GM12892 (cell line): ENCODE results near the gene LMX1A.

Source experiments
- DNase-seq: peaks from one replicate; pipeline ENCODE4 v3.0.0; 2011; ENCODE audit not compliant: insufficient read length
- FAIRE-seq: peaks from 2 replicates; lab custom pipeline; 2011; peaks lifted over from hg19 to GRCh38; lab: Jason Lieb, UNC
- POLR2A ChIP-seq: IDR thresholded peaks from 2 replicates; pipeline ENCODE4 v1.6.1; 2011; ENCODE audit warnings: low read depth, low read length, control low read depth
- POLR2AphosphoS5 ChIP-seq: IDR thresholded peaks from 2 replicates; pipeline ENCODE4 v1.6.1; 2011; ENCODE audit warnings: low read depth, low read length, control low read depth
- TAF1 ChIP-seq: IDR thresholded peaks from 2 replicates; pipeline ENCODE4 v1.6.1; 2011; ENCODE audit warnings: low read depth, mild to moderate bottlenecking, control low read depth, low read length, borderline replicate concordance

LMX1A gene

DNA sequence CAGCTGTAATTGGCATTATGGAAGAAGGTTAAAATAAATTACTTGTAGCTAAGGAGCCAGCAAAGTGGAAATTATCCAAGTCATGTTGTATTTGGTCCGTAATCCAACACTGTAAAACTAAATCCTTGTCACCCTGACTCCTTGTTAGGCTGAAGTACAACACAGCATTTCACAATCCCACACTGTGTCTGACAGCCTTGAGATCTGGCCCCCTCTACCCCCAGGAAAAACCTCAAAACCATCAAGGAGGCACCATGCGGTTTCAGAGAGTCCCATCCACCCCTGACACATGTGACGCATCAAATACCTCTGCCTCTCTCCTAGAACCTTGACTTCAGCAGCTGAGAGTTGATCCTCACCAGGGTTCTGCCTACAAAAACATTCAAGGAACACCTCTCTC lies 41.0 kb downstream of the LMX1A start:
- no peak for FAIRE-seq
- no peak for TF ChIP-seq TAF1
- DNase-seq: no peak

DNA sequence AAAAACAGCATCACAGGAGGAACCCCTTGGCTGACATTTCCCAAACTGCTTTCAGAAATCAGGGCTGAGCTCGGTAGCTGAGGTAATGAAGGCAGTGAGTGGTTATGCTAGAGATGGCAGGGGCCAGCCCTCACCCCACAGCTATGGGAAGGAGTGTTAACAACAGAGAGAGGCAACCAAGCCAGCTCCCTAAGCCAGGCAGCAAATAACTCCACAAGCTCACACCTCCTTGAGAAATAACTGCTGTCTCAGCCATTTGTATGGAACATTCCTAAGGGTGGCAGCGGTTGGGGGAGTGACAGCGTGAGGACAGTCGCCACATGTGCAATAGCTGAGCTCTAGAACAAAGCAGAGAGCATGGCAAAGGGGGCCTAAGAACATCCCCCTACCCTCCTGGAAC lies 42.6 kb downstream of the LMX1A start:
- TF ChIP-seq POLR2A (no peak), POLR2AphosphoS5 (no peak), TAF1 (no peak)
- no peak for FAIRE-seq

DNA sequence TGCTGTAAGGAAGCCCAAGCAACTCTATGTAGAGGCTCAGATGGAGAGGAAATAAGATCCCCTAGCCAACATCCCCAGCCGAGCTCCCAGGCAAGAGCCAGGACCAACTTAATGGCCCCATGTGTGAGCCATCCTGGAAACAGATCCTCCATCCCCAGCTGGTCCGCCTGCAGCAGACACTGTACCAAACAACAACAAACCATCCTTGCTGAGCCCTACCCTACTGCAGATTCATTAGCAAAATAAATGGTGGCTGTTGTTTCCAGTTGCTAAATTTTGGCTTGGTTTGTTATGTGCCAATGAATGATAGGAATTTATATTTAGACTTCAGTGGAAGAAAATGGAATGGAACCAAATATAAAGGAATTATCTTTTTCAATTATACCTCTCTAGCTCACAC lies 43.9 kb downstream of the LMX1A start:
- TF ChIP-seq TAF1 (no peak), POLR2AphosphoS5 (no peak)
- no peak for FAIRE-seq
- no peak for DNase-seq

More for the DNA sequence above, 42.6 kb downstream of the LMX1A start:
- no peak for DNase-seq

- no peak for FAIRE-seq
- no peak for DNase-seq
- no peak for TF ChIP-seq TAF1
Observed at GRCh38 chr1:165306543-165307434, 49.7 kb downstream of the LMX1A start.

GRCh38 chr1:165303386-165303785 lies 53.1 kb downstream of the LMX1A start:
- DNase-seq (no peak), FAIRE-seq (no peak)
- TF ChIP-seq TAF1: no peak
- no peak for TF ChIP-seq POLR2AphosphoS5
- TF ChIP-seq POLR2A: no peak

DNA sequence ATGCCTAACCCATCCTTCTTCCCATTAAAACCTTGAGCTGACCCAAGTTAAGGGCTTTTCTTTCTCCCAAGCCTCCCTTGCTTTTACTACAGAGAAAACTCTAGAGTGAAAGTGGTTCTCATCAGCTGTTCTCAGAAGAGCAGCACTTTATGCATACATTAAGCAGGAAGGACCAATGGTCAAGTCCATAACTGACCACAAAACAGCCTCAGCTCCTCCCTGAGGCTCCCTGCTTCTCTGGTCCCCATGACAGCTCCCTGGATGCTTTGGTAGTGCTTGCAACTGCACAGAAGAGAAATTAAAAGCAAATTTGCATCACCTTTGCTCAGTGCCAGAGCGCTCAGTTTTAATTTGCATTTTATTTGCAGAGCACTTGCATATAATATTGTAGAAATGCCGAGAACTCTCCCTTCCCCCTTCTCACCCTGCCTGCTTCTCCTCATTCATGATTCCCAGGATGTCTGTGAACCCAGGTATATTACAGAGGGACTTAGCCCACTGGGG lies 56.1 kb downstream of the LMX1A start:
- no peak for DNase-seq
- FAIRE-seq: no peak
- TF ChIP-seq TAF1 (no peak), POLR2A (no peak), POLR2AphosphoS5 (no peak)

GRCh38 chr1:165298203-165298820 lies 58.2 kb downstream of the LMX1A start:
- no peak for TF ChIP-seq TAF1
- no peak for TF ChIP-seq POLR2AphosphoS5
- no peak for TF ChIP-seq POLR2A
- FAIRE-seq: no peak
- DNase-seq: no peak

- FAIRE-seq: no peak
- DNase-seq: no peak
Observed at GRCh38 chr1:165296205-165296604, 60.3 kb downstream of the LMX1A start.

GRCh38 chr1:165290148-165290547 lies 66.4 kb downstream of the LMX1A start:
- FAIRE-seq (no peak), DNase-seq (no peak)
- no peak for TF ChIP-seq TAF1
- TF ChIP-seq POLR2A: no peak
- no peak for TF ChIP-seq POLR2AphosphoS5

More at GRCh38 chr1:165296205-165296604, 60.3 kb downstream of the LMX1A start:
- no peak for TF ChIP-seq POLR2A
- no peak for TF ChIP-seq TAF1
- TF ChIP-seq POLR2AphosphoS5: no peak

GRCh38 chr1:165289556-165289955 lies 67.0 kb downstream of the LMX1A start:
- DNase-seq (no peak), FAIRE-seq (no peak)
- TF ChIP-seq POLR2AphosphoS5 (no peak), TAF1 (no peak), POLR2A (no peak)

DNA sequence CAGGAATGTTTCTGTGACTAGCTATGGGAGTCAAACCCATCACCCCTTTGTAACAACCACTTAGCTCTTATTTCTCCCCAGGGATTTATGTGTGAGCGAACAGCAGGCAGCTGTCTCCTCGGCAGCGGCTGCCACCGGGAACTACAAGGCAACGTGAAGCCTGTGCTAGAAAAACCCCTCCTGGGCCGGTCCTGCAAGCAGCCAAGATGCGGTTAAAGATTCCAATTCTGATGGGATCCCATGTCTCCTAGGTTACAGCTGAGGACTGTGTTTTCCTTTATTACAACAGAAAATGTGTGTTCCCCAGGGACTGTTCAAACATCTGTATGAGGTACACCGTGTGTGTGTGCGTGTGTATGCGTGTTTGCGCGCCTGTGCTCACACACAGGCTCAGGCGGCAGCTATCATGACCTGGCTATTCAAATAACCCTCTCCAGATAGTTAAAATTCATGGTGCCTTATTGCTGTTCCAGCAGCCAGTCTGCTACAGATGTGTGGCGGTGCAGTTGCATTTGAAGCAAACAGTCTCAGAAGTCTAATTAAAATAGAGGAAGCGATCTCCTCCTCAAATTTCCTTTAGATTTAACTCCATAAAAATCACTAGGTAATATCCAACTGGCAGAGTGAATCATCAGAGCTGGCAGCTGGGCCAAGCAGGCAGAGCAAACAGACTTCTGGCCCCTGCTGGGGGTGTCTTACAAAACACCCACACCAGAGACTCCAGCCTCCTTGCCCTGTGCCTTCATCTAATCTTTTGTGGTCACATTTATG lies 68.0 kb downstream of the LMX1A start:
- FAIRE-seq (no peak), DNase-seq (no peak)
- no peak for TF ChIP-seq POLR2A
- no peak for TF ChIP-seq TAF1
- TF ChIP-seq POLR2AphosphoS5: no peak
